GM23338 (cell line): ENCODE results near the gene AMPH. TPM values are rescaled to one million over a fixed set of nuclear protein-coding genes. Genes with fewer than 3 reads are reported as not detected.

Source experiments
- ATAC-seq: fragments of 200-7000 bp; cut with Tn5 transposase; 3 replicates; pipeline ENCODE4 v1.9.1; 2020
- DNase-seq: peaks from one replicate; pipeline ENCODE4 v3.0.0-alpha.2; 2015; ENCODE audit warnings: low spot score
- H2AFZ ChIP-seq: fragments of 200-600 bp; sonication (generic); 2 replicates; pipeline ENCODE4 v1.8.0; 2016; ENCODE audit warnings: antibody characterized with exemption, mild to moderate bottlenecking, moderate library complexity
- H3F3A ChIP-seq: fragments of 200-600 bp; sonication (generic); replicated peaks from 2 replicates; pipeline ENCODE4 v1.8.0; 2017; ENCODE audit warnings: antibody characterized with exemption, mixed run types, low read depth
- H3K27ac ChIP-seq: fragments of 200-600 bp; sonication (generic); 2 replicates; pipeline ENCODE4 v1.6.1; 2016; ENCODE audit warnings: low read depth
- H3K27me3 ChIP-seq: fragments of 200-600 bp; sonication (generic); 2 replicates; pipeline ENCODE4 v1.8.0; 2016; ENCODE audit warnings: mild to moderate bottlenecking, mixed run types, moderate library complexity; ENCODE audit not compliant: insufficient read depth
- H3K36me3 ChIP-seq: fragments of 200-600 bp; sonication (generic); 2 replicates; pipeline ENCODE4 v1.8.0; 2016; ENCODE audit warnings: mild to moderate bottlenecking; ENCODE audit not compliant: insufficient read depth
- H3K4me1 ChIP-seq: fragments of 200-600 bp; sonication (generic); 2 replicates; pipeline ENCODE4 v1.8.0; 2016; ENCODE audit warnings: mild to moderate bottlenecking, moderate library complexity; ENCODE audit not compliant: insufficient read depth
- H3K4me2 ChIP-seq: fragments of 200-600 bp; sonication (generic); 2 replicates; pipeline ENCODE4 v1.7.1; 2017; ENCODE audit warnings: mixed run types
- H3K4me3 ChIP-seq: fragments of 200-600 bp; sonication (generic); 2 replicates; pipeline ENCODE4 v1.6.1; 2016; ENCODE audit warnings: mixed run types
- H3K79me2 ChIP-seq: fragments of 200-600 bp; sonication (generic); replicated peaks from 2 replicates; pipeline ENCODE4 v1.8.0; 2017; ENCODE audit warnings: mild to moderate bottlenecking; ENCODE audit not compliant: insufficient read depth
- H3K9me2 ChIP-seq: fragments of 200-600 bp; sonication (generic); 2 replicates; pipeline ENCODE4 v1.8.0; 2017; ENCODE audit not compliant: insufficient read depth
- H4K20me1 ChIP-seq: fragments of 200-600 bp; sonication (generic); replicated peaks from 2 replicates; pipeline ENCODE4 v1.8.0; 2017; ENCODE audit warnings: mild to moderate bottlenecking; ENCODE audit not compliant: insufficient read depth
- H3K27ac Mint-ChIP-seq: 2 replicates; pipeline ENCODE4 v1.8.0; 2020; ENCODE audit warnings: inconsistent platforms, mild to moderate bottlenecking, moderate library complexity, mixed read lengths
- H3K27me3 Mint-ChIP-seq: 3 replicates; pipeline ENCODE4 v1.8.0; 2022; ENCODE audit warnings: low read depth, mild to moderate bottlenecking, moderate library complexity, mixed read lengths, inconsistent platforms; ENCODE audit not compliant: insufficient read depth, poor library complexity
- H3K36me3 Mint-ChIP-seq: 3 replicates; pipeline ENCODE4 v1.8.0; 2021; ENCODE audit warnings: low read depth, mild to moderate bottlenecking, inconsistent platforms, moderate library complexity, mixed read lengths
- H3K4me1 Mint-ChIP-seq: 3 replicates; pipeline ENCODE4 v1.8.0; 2020; ENCODE audit warnings: mild to moderate bottlenecking, inconsistent platforms, mixed read lengths
- H3K4me3 Mint-ChIP-seq: 3 replicates; pipeline ENCODE4 v1.8.0; 2021; ENCODE audit warnings: moderate library complexity, mild to moderate bottlenecking, inconsistent platforms, mixed read lengths
- H3K9me3 Mint-ChIP-seq: 3 replicates; pipeline ENCODE4 v1.8.0; 2020; ENCODE audit warnings: moderate library complexity, mild to moderate bottlenecking, inconsistent platforms, mixed read lengths
- CREB1 ChIP-seq: fragments of 250-450 bp; sonication (Bioruptor Pico); IDR thresholded peaks from 2 replicates; pipeline ENCODE4 v1.5.0; 2020; ENCODE audit warnings: low read depth, mild to moderate bottlenecking, moderate library complexity
- EZH2phosphoT487 ChIP-seq: fragments of 200-600 bp; sonication (generic); IDR thresholded peaks from one replicate; pipeline ENCODE4 v1.8.1; 2018; ENCODE audit warnings: antibody characterized with exemption; ENCODE audit not compliant: unreplicated experiment
- JUNB ChIP-seq: IDR thresholded peaks from one replicate; pipeline ENCODE4 v1.6.1; 2016; ENCODE audit warnings: antibody characterized with exemption; ENCODE audit not compliant: unreplicated experiment
- NANOG ChIP-seq: IDR thresholded peaks from 2 replicates; pipeline ENCODE4 v1.6.1; 2016; ENCODE audit warnings: antibody characterized with exemption, borderline replicate concordance
- STAT1 ChIP-seq: IDR thresholded peaks from one replicate; pipeline ENCODE4 v1.6.1; 2016; ENCODE audit warnings: antibody characterized with exemption; ENCODE audit not compliant: unreplicated experiment
- polyA plus RNA-seq: library from polyadenylated mRNA; unstranded; fragments of >200 nt; fragmentation: Nextera tagmentation; extraction: Ambion mirVana; gene quantifications from 2 replicates; pipeline ENCODE4 v1.2.1, GENCODE V29; 2016
- total RNA-seq: library from RNA; depleted of rRNA; stranded (reverse); fragments of >200 nt; shearing (Covaris generic); gene quantifications from 2 replicates; pipeline ENCODE4 v1.2.3, GENCODE V29; 2014
- TF ChIP-seq, protein P1 (sequence below): fragments of 250-450 bp; sonication (Bioruptor Pico); IDR thresholded peaks from 2 replicates; pipeline ENCODE4 v1.5.0; 2020; ENCODE audit warnings: mild to moderate bottlenecking, moderate library complexity
- TF ChIP-seq, protein P2 (sequence below): IDR thresholded peaks from 2 replicates; pipeline ENCODE4 v1.6.1; 2016; ENCODE audit warnings: antibody characterized with exemption
- TF ChIP-seq, protein P3 (sequence below), 2 experiments: fragments of 200-600 bp in 1 of 2; sonication (generic) in 1 of 2; conservative IDR thresholded peaks; 2 replicates each; pipeline versions ENCODE4 v1.5.1 to v1.6.1; 2016 to 2017; ENCODE audit warnings: antibody characterized with exemption in 2 of 2, low read depth in 2 of 2, mild to moderate bottlenecking in 2 of 2, moderate library complexity in 1 of 2

AMPH gene
- total and polyA plus RNA-seq, 2 experiments from 2014 or later: 4.8 to 10.2 TPM

DNA sequence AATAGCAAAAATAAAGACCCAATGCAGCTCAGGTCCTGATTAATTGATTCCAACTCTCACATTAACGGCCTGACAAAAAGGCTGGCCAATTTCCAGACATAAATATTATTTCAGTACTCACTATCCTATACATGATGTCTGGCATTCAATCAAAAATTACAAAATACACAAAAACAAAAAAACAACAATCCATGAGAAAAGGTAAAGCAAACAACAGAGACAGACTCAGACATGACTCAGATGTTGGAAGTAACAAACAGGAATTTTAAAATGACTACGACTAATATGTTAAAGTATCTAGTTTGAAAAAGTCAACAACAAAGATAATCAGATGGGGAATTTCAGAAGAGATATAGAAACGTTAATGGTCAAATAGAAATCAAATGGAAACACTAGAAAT, 152.8 kb downstream of the AMPH start (continued):
- TF ChIP-seq, protein P1, sequence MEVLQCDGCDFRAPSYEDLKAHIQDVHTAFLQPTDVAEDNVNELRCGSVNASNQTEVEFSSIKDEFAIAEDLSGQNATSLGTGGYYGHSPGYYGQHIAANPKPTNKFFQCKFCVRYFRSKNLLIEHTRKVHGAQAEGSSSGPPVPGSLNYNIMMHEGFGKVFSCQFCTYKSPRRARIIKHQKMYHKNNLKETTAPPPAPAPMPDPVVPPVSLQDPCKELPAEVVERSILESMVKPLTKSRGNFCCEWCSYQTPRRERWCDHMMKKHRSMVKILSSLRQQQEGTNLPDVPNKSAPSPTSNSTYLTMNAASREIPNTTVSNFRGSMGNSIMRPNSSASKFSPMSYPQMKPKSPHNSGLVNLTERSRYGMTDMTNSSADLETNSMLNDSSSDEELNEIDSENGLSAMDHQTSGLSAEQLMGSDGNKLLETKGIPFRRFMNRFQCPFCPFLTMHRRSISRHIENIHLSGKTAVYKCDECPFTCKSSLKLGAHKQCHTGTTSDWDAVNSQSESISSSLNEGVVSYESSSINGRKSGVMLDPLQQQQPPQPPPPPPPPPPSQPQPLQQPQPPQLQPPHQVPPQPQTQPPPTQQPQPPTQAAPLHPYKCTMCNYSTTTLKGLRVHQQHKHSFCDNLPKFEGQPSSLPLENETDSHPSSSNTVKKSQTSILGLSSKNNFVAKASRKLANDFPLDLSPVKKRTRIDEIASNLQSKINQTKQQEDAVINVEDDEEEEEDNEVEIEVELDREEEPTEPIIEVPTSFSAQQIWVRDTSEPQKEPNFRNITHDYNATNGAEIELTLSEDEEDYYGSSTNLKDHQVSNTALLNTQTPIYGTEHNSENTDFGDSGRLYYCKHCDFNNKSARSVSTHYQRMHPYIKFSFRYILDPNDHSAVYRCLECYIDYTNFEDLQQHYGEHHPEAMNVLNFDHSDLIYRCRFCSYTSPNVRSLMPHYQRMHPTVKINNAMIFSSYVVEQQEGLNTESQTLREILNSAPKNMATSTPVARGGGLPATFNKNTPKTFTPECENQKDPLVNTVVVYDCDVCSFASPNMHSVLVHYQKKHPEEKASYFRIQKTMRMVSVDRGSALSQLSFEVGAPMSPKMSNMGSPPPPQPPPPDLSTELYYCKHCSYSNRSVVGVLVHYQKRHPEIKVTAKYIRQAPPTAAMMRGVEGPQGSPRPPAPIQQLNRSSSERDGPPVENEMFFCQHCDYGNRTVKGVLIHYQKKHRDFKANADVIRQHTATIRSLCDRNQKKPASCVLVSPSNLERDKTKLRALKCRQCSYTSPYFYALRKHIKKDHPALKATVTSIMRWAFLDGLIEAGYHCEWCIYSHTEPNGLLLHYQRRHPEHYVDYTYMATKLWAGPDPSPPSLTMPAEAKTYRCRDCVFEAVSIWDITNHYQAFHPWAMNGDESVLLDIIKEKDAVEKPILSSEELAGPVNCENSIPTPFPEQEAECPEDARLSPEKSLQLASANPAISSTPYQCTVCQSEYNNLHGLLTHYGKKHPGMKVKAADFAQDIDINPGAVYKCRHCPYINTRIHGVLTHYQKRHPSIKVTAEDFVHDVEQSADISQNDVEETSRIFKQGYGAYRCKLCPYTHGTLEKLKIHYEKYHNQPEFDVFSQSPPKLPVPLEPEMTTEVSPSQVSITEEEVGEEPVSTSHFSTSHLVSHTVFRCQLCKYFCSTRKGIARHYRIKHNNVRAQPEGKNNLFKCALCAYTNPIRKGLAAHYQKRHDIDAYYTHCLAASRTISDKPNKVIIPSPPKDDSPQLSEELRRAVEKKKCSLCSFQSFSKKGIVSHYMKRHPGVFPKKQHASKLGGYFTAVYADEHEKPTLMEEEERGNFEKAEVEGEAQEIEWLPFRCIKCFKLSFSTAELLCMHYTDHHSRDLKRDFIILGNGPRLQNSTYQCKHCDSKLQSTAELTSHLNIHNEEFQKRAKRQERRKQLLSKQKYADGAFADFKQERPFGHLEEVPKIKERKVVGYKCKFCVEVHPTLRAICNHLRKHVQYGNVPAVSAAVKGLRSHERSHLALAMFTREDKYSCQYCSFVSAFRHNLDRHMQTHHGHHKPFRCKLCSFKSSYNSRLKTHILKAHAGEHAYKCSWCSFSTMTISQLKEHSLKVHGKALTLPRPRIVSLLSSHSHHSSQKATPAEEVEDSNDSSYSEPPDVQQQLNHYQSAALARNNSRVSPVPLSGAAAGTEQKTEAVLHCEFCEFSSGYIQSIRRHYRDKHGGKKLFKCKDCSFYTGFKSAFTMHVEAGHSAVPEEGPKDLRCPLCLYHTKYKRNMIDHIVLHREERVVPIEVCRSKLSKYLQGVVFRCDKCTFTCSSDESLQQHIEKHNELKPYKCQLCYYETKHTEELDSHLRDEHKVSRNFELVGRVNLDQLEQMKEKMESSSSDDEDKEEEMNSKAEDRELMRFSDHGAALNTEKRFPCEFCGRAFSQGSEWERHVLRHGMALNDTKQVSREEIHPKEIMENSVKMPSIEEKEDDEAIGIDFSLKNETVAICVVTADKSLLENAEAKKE: no peak

DNA sequence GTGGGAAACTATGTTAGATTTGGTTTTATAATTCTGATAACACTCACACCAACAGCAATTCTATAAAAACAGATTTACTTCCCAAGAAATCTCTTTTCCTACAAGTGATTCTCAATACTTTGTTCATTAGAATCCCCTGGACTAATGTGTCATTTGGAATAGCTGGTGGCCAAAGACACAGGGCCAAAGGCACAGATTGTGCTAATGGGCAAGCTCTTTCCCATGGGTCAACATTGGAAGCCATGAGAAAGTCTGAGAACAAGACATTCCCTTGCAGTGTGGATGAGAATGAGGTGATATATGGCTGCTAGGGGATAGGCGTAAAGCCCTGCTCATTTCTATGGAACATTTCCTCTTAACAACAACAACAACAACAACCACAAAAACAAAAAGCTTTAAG, 153.8 kb downstream of the AMPH start:
- Mint-ChIP-seq H3K4me1 (peaks cover 3% of the 10 kb centered on the region; the same call in 2 of the 3 replicates), H3K4me3 (no peak overlapping the region), H3K27ac (peak overlapping the region; percentile 60; the same call in 1 of the 2 replicates), H3K27me3 (no peaks in the 10 kb centered on the region), H3K36me3 (no peaks in the 10 kb centered on the region), H3K9me3 (no peaks in the 10 kb centered on the region)
- Histone ChIP-seq H2AFZ (no peak overlapping the region), H3K27me3 (no peaks in the 10 kb centered on the region), H3K27ac (no peak overlapping the region), H3K4me1 (no peaks in the 10 kb centered on the region), H3K4me2 (no peak overlapping the region), H3K36me3 (no peaks in the 10 kb centered on the region), H3K79me2 (no peaks in the 10 kb centered on the region), H3K9me2 (no peaks in the 10 kb centered on the region; the same call in 1 of the 2 replicates), H4K20me1 (no peaks in the 10 kb centered on the region), H3K4me3 (no peak overlapping the region), H3F3A (no peaks in the 10 kb centered on the region)
- ATAC-seq: no peak
- no peak for TF ChIP-seq JUNB
- TF ChIP-seq NANOG: no peak
- TF ChIP-seq, protein P2, sequence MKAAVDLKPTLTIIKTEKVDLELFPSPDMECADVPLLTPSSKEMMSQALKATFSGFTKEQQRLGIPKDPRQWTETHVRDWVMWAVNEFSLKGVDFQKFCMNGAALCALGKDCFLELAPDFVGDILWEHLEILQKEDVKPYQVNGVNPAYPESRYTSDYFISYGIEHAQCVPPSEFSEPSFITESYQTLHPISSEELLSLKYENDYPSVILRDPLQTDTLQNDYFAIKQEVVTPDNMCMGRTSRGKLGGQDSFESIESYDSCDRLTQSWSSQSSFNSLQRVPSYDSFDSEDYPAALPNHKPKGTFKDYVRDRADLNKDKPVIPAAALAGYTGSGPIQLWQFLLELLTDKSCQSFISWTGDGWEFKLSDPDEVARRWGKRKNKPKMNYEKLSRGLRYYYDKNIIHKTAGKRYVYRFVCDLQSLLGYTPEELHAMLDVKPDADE: no peak
- TF ChIP-seq, protein P3, sequence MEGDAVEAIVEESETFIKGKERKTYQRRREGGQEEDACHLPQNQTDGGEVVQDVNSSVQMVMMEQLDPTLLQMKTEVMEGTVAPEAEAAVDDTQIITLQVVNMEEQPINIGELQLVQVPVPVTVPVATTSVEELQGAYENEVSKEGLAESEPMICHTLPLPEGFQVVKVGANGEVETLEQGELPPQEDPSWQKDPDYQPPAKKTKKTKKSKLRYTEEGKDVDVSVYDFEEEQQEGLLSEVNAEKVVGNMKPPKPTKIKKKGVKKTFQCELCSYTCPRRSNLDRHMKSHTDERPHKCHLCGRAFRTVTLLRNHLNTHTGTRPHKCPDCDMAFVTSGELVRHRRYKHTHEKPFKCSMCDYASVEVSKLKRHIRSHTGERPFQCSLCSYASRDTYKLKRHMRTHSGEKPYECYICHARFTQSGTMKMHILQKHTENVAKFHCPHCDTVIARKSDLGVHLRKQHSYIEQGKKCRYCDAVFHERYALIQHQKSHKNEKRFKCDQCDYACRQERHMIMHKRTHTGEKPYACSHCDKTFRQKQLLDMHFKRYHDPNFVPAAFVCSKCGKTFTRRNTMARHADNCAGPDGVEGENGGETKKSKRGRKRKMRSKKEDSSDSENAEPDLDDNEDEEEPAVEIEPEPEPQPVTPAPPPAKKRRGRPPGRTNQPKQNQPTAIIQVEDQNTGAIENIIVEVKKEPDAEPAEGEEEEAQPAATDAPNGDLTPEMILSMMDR (conservative IDR thresholded peaks at IDR 0.05; ENCODE audit: low read depth in 2 of 2): no peak
- TF ChIP-seq CREB1 (CRISPR knock-in tag): no peak
- no peak for TF ChIP-seq EZH2phosphoT487
- TF ChIP-seq STAT1: no peak
- DNase-seq: no peak
